ENCODE data around the gene NACC2.

- TF ChIP-seq CTCF (conservative IDR thresholded peaks at IDR 0.05; ENCODE audit: low read length) (no peak), EZH2phosphoT487 (IDR thresholded peaks at IDR 0.05; ENCODE audit: borderline replicate concordance) (no peak)
Observed at GRCh38 chr9:136015656-136016571, 79.2 kb downstream of the NACC2 start.
